ENCODE data around the gene CAPN7.

CAPN7 gene

DNA sequence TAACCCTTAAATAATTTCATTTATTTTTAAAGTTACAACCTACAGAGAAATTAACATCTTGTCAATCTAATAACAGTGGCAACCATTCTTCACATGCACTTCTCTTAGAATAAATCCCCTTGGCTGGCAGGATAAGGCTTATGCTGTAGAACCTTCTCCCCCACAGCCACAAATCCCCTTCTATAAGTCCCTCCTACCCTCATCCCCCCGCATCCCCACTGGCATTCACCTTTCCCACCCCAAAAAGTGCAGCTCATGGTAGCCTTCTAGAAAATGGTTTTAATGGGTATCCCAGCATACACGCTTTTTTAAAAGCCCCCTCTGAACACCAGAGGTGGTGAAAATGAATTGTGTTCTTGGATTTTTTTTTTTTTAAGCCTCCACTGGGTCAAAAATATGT lies 49.2 kb downstream of the CAPN7 start:
- no peak for DNase-seq

DNA sequence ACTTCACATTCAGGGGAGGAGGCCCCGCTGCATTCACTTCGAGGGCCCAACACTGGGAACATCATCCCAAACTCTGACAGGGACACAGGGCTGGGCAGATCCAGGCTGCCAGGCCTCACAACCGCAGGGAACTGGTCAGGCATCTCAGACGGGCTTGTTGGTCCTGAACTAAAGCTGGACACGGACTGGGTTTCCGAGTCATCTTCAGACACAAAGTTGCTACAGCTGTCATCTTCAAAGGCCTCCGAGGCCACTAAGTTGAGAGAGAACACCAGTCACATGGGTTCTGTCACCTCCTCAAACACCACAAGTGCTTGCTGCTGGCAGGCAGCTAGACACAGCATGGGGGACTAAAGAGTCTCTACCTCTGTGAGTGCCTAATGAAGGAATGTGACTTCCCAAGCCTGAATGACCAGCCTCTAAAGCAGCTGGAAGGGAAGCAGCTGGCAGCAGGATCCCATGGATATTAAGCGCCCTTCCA lies 50.9 kb downstream of the CAPN7 start:
- no peak for DNase-seq

DNA sequence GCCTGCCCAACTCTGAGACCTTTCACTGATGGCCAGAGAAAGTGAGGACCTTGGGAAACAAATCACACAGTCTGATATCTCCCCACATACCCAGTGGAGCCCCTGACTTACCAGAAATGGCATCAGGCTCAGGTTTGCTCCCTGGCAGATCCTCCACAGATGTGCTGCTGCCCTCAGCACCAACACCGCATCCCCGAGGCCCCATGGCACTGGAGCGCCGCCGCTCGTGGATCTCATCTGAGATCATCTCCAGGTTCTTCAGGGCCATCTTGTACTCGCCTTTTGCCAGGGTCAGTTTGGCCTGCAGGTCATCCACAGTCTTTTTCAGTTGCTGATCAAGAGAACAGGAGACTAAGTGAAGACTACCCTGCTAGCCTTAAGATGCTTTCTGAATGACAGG lies 52.7 kb downstream of the CAPN7 start:
- DNase-seq = no peak

DNA sequence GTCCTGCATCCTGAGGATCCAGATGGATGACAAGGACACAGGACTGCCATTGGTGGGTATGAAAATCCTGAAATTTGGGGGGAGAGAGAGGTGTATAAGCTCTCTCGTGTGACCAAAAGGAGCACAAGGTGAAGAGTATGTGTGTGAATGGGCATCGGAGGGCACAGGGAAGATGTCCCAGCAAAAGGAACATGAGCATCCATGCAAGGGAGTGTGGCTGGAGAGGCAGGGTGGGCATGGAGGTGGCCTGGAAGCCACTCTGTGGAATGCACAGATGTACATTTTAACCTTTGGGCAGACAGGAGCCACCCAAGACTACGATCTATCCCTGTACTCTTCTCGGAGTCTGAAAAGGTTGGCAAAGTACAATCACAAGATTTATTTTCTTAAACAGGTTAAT lies 54.5 kb downstream of the CAPN7 start:
- no peak for DNase-seq

DNA sequence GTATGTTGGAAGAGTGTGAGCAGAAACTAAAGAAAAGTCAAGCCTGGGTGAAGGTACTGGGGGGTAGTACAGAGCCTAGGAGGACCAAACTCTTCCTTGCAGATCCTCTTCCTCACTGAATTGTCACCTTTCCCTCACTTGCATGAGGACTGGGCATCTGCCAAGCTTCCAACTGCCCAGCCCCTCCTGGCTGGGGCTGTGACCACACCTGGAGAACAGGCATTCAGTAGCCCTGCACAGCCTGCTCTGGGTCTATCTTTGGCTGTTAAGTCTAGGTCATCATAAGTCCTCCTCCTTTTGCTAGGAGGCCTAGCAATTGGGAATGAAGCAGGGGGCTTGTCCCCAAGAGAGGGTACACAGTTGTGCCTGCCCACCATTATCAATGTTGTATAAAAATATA lies 55.2 kb downstream of the CAPN7 start:
- no peak for DNase-seq

DNA sequence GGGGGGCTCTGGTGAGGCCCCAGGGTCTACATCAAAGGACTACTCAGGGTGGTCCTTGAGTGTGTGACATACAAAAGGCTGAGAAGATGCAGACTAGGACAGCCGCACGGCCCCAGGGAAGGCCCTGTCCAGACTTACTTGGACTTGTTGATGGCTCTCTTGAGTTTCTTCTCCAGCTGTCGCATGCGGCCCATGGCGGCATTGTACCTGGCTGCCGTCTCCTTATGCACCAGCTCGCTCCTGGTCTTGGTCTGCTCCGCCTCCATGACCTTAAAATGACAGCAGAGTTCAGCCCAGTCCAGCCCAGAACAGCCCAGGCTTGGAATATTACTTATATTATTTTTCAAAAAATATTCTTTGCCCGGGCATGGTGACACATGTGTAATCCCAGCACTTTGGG lies 56.0 kb downstream of the CAPN7 start:
- no peak for DNase-seq

DNA sequence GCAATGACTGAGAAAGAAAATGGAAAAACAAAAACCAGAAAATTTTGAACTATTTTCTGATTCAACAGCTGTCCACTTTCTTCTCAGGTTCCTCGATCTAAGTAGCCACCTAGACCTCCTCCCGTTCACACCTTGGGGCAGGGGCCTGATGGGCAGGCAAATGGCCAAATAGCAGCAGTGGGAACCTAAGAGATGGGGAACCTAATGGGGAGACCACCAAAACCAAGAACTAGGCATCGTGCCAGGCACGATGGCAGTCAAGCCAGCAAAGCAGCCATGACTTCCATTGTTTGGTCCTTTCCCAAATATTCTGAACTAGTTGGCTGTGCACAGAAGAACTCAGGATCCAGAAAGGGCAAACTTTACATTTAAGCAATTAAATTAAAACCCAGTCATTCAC lies 57.1 kb downstream of the CAPN7 start:
- no peak for DNase-seq

DNA sequence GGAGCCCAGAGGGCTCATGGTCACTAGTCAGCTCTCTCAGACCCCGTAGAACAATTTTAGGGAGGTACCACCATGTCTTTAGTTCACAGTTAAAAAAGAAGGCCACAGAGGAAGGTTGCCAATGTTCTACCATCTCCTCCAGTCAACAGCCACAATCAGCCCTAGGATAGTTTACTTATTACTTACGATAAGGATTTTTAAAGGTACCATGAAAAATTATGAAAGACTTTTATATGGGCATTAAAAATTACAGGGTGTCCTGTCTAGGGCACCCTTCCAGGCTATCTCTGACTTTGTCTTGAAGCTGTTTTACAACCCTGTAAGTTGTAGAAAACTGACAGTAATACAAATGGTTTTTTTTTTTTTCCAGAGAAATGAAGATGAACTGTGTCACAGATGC lies 57.9 kb downstream of the CAPN7 start:
- no peak for DNase-seq

DNA sequence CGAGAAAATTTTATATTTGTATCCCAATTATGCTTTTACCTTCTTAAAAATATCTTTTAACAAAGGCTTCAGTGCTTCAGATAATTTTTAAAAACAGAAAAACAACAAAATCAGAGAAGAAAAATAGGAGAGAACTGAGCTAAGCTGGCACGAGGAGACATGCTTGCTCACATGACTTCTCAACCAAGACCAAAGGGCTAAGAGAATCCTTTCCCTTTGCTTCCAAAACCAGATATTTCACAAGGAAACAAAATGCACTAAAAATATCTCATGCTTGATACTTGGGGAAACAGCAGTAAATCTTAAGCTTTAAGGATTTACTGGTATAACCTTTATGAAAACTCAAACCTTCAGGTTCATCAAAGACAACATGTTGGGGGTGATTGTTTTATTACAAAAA lies 58.4 kb downstream of the CAPN7 start:
- no peak for DNase-seq

DNA sequence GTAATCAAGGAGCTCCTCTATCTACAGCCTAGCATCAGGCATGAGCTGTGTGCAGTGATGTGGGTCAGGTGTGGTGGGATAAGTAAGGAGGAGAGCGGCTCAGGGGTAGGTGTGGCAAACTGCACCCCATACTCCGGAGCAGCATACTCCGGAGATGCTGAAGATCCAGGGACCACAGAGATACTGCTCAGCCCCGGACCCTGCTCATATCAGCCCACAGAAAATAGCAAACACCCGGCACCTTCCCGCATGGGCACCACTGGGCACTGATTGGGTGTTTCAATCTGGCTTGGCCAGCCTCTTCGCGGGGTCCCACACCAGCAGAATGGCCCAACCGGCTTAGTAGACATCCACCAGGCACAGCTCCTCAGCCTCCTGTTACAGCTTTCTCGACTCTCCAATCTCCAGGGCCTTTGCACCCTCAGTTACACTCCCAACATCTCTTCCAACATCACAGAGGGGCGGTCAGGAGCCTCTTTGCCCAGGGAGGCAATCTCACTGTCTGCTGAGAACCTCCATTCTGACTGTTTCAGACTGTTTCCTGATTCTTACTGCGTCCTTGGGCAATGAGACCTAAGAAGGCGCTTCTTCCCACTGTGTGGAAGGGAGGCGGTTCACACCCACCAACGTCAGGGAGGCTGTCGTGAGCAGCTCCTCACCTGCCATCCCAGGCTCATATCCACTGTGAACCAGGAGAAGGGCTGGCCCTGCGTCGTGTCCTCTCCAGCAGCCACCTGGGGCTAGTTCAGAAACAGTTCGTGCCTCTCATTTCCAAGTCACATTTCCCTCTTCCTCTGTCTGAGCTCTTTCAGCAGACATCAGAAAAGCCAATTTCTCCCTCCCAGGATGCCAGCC lies 59.8 kb downstream of the CAPN7 start:
- DNase-seq = no peak

DNA sequence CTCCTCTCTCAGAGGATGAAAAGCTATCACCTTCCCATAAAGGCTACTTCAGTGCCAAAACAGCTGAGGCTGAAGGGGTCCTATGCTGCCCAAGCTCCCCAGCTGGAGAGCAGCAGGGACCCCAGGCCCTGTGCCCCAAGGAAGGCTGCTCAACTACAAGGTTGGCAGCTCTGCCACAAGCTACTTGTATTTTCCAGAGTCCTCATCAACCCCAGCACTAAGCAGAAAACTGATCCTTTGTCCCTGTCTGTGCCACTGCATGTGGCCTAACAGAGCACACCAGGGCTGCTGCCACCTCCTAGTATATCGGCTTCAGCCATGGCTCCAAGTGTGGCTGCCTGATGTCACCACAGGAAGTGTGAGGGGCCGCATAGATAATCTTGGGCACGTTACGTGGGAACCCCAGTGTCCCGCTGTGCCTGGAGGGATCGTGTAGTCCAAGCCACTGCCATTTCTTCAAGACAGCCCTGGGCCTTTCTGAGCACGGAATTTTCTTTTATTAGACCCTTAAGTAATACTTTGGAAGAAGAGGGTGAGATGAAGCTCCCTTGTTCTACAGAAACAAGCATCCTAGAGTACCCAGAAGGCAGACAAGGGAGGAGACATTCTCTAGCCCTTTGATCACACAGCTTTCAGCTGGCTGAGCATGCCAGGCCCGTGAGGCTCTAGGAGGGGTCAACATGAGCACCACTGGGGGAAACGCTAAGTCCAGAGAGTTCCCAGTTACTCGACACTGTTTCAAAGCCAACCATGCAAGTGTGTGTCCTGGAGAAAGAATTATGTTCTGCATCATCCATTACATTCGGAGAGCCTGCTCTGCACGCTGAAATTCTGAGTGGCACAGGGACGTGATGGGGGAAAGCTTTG lies 60.7 kb downstream of the CAPN7 start:
- DNase-seq = no peak

DNA sequence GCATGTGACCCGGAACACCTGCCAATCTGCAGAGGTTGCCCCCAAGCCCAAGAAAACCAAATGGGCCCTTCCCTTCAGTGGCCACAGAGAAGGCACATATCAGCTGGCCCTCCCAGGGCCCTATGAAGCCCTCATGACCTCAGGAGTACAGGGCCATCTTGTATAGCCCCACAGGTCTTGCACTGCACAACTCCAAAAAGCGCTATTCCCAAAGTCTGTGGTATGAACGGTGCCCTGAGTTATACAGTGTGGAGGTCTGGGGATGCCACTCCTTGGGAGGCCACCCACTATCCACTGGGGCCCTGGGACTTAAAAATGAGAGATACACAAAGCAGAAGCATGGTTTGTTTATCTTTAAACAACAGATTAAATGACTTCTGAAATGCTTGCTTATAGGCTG lies 61.5 kb downstream of the CAPN7 start:
- DNase-seq = no peak

DNA sequence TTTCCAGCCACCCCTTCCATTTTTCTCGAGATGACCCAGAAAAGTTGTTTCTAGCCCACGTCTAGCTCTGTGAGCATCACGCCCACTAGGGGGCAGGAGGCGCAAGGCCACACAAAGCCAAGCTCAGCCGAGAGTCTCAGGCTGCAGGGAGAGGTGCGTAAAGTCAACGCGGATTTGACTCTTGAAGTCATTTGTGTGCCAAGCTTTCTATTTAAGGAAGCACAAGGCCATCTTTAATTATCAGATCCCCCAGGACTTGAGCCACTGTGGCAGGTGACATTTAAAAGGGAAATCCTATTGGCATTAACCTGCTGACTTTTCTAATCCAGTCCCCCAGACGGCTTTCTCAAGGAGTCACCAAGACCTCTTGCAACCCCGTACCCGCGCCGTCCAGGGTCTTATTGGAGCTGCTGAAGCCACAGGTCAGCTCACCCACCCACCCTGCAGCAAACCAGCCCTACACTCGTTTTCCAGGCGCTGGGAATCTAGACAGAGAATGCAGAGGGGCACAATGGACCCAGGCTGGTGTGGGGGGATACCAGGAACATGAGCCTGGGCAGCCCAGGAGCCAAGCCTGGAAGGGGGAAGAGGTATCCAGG lies 62.1 kb downstream of the CAPN7 start:
- peak in 1 of 2 experiments; percentile 38 for DNase-seq

DNA sequence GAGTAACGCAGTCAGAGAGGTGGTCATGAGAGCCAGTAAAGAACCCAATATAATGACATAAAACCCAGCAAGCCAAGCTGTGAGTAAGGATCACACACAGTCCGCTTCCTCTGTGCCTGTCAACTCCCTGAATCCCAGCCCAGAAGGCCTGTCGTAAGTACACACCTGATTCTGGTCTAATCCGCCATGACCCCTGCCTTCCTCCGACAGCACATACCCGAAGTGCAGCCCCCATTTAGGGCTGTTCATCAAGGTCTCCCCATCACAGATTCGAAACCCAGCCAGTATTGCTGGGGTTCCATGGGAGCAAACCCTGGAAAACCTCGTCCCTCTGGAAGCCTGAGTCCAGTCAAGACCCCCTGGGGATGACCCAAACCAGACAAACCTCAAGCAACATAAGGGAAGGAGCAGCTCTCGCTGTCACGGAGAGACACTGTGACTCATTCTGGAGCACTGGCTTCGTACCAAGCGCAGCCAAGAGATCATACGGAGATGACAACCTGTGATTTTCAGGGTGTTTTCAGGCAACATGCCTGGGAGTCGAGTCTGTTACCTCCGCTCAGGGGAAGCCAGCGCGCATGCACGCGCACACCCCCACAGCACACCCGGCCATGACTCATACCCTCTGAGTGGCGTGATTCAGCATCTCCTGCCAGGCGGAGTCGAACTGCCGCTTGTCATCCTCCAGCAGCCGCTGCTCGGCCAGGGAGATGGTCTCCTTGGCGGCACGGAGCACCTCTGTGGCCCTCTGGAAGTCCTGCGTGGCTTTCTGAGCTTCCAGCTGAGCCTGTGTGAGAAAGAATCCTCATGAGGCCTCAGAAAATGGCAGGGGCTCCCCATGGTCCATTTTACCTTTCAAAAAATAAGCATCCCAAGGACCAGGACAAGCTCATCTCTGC lies 63.3 kb downstream of the CAPN7 start:
- peak; percentile 81 to 94 for DNase-seq

DNA sequence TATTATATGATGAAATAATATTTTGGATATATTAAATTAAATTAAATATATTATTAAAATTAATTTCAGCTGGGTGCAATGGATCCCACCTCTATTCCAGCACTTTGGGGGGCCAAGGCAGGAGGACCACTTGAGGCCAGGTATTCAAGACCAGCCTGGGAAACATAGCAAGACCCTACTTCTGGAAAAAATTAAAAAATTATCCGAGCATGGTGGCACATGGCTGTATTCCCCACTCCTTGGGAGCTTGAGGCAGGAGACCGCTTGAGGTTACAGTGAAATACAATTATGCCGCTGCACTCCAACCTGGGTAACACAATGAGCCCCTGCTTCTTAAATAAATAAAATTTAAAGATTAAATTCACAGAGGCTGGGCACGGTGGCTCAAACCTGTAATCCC lies 65.0 kb downstream of the CAPN7 start:
- DNase-seq = no peak

DNA sequence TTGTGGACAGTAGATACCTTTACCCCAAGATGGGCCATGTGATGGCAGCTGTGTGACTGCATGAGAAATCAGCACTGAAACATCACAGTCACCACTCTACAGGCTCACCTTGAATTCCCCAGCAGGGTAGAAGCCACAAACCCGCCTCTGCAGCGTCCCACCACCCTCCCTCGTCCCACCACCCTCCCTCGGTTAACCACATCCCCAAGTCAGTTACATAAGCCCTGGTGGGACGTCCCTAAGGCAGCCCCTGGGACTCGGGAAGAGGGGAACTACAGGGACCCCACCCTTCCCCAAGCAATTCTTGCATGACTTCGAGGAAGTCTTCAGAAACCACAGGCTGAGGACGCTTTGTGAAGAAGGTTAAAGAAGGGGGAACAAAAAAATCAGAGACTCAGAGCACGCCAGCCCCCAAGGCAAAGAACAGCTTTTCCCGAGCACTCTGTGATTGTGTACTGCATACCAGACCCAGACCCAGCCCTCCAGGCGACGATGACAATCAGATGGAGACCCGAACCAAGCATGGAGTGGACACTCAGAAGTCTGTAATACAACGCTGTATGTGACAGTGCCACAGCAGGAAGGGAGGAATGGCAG lies 65.8 kb downstream of the CAPN7 start:
- no peak for DNase-seq

DNA sequence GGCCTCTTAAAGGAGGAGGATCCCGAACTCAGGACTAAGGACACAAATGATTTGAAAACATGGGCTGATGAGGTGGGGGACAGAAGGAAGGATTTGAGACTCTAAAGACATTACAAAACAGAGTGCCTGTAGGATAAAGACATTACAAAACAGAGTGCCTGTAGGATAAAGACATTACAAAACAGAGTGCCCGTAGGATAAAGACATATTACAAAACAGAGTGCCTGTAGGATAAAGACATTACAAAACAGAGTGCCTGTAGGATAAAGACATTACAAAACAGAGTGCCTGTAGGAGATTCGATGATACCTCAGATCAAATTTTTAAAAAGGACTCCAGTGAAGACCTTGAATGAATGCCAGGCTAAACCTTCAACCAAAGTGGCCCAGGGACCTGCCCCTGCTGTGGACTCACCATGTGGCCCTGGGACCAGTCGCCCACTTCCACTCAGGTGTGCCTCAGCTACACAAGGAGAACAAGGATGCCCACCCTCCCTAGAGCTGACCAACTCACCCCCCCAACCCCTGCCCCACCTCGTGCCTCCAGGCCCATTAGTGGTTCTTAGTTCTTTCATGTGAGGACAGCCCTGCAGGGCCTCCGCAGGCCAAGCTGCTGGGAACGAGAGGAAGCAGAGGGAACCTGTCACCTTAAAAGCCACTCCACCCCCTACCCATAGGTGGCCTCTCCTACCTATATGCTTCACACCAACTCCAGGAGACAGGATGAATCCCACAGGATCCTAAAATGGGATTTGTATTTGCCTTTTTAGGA lies 66.6 kb downstream of the CAPN7 start:
- DNase-seq = no peak

DNA sequence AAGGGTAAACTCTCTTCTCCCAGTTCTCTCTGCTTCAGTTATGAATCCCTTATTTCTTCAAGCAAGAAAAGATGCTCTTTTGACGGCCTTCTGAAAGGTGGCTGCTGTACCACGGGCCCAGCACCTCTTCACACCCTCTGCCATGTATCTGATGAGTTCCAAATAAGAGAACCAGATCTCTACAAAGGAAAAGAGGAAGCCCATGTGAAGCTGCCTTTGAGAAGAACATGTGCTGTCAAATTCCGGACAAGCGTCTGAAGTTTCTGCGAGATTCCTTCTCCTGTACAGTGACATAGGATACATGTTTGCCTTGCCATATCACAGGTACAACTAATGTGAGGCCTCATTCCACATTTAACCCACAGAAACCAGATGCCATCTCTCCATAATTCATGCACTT lies 67.2 kb downstream of the CAPN7 start:
- no peak for DNase-seq

DNA sequence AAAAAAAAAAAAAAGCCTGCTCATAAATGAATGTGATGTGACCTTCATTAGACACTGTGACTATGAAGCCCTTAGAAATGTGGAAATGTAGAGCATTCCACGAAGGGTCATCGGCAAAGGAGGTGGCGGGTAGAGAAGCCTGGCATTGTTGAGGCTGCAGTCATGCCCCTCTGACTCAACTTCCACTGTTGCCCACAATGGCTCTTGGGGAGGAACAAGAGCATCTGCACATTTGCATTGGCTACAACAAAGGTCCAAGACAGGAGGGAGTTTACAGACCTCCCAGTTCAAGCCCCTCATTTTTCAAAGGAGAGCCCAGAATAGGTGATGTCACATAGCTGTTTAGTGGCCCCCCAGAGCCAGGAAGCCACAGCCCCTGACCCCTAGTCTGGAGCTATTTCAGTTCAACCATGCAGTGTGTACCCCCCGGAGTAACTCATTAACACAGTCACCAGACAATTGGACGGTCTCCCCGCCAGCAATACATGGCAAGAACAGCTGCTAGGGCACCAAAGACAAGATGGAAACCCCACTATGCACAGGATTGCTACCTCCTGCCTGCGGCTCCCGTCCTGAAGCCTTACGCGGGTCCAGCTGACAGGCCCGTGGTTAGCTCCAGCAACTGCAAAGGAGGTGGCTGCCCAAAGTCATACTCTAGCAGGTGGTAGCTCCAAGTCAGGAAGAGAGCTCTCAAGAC lies 70.1 kb downstream of the CAPN7 start:
- DNase-seq = no peak

DNA sequence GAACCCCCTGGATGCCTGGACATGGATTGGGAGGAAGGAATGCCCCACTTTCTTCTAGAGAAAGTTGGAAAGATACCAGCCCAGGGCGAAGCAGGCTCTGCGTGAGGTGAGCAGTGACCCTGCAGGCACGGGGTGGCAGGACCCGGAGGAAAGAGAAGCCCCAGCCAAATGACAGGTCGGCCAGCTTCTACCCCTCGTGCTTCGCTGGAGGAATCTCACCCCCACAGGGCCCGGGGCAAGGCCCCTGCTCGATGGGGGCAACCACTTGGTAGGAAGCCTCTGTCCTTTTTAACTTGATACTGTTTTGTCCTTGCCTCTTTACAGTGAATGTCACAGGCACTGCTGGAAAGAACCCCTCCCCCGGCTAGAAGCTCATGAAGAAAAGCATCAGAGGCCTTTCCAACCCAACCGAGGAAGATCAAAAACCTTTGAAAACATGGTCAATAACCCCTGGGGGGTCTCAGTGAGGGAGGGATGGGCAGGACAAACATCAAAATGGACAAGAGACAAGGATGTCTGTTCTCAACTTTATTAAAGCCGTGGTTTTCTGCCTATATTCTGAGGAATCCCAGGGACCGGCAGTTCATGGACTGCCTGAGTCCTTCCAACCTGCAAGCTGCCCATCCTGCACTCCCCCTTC lies 71.9 kb downstream of the CAPN7 start:
- DNase-seq = no peak

Measured in cerebellar nuclear complex (tissue), 1 donor.